Activated CD4-positive, alpha-beta T cell treated with anti-CD3 and anti-CD28 coated beads, Interleukin-2, amount 50 U/mL, for 16 hours (primary cell): ENCODE results near the gene SMIM36.
"Not testable (repeated sequence)": the region's sequence is repeated elsewhere in the genome, so short reads cannot be mapped to it uniquely, and the experiment has no call there.

ENCODE experiments used
- DNase-seq: peaks from one replicate; pipeline ENCODE4 v3.0.0-alpha.2; 2020

SMIM36 gene

DNA sequence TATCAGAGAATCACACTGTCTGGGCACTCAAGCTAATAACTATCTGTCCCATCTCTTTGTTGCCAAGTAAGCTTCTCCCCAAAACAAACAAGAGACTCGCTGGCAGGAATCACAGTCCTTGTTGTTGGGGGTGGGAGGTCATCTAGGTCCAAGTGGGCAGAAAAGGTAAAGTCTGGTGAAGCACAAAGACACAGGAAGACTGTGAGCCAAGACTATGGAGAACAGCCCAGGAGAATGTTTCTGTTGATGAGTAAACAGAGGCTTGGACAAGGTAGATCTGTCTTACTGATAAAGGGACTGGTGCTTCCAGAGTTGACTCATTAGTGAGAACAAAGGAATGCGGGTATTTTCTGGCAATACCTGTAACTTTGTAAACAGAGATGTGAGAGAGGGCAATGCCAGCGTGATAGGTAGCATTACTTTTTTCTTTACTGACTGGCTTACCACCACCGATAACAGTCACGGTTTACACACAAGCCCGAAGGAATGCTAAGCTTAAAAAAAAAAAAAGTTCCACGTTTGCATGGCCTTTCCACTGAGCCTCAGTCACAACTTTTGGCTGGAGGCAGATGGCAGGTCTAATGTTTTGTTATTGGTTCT lies 78.1 kb downstream of the SMIM36 start:
- peak; percentile 32 for DNase-seq

DNA sequence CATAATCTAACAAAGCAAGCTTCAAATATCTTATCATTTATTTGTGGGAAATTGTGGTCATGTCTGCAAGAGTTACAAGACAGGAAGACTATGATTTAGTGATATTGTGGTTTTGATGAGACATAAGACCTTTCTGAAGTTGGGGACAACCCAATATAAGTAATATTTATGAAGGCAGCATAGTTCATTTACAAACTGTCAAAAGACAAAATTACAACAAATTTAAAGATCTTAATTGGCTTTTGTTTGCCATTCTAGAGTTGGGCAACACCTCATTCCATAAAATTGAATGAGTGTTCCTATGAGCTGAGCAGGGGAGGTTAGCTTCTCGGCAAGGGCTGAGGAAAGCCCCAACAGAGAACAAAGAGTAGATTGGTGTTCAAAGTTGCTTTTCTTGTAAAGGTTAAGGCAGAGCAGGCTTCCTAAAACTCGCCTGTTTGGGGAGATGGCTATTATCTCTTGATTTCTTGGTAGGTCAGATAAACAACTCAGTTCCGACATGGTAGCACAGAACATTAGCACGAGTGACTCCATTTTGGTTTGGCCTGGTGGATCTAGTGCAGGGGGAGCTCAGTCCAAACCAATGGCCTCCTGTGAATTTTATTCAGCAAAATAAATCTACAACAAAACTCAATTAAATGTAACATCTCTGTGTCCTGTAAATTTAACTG lies 78.8 kb downstream of the SMIM36 start:
- no peak for DNase-seq

DNA sequence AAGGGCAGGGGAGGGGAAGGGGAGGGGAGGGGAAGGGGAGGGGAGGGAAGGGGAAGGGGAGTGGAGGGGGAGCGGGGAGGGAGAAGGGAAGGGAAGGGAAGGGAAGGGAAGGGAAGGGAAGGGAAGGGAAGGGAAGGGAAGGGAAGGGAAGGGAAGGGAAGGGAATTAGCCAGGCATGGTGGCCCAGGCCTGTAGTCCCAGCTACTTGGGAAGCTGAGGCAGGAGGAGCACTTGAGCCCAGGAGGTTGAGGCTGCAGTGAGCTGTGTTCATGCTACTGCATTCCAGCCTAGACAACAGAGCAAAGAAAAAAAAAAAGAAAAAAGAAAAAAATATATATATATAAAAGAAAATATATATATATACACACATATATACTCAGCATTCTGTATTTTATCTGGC lies 79.3 kb downstream of the SMIM36 start:
- not testable (repeated sequence) for DNase-seq

GRCh38 chr17:55430541-55431288 lies 80.5 kb downstream of the SMIM36 start:
- no peak for DNase-seq

GRCh38 chr17:55427587-55427882 lies 83.7 kb downstream of the SMIM36 start:
- DNase-seq: no peak

DNA sequence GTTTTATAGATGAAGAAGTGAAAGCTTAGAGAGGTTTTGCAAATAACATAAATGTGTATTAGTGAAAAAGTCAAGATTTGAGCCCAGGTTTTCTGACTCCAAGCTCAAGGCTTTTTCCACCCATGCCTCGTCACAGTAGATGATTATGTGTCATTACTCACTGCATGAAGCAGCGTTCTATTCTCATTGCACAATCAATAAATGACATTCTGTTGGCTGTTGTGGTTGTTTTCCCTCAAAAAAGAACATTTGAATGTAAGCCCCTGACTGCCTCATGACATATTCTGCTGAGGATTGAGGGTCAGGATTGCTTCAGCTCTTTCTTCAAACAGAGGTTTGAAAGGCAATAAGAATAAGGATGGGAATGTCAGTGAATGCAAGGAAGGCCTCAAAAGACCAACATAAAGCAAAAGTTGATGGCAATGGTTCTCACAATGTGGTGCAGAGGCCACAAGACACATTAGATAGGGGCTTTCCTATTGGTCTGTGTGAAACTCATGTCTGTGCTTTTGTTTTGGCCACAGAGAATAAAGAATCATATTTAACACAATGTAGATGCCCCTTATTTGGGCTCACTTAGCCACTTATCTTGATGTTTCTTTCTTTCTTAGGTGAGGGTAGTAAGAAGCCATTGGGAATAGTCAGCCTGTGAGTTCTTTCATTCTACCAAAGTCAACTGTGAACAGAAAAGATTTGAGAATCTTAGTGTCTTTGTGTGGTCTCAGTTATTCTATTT lies 84.2 kb downstream of the SMIM36 start:
- no peak for DNase-seq

DNA sequence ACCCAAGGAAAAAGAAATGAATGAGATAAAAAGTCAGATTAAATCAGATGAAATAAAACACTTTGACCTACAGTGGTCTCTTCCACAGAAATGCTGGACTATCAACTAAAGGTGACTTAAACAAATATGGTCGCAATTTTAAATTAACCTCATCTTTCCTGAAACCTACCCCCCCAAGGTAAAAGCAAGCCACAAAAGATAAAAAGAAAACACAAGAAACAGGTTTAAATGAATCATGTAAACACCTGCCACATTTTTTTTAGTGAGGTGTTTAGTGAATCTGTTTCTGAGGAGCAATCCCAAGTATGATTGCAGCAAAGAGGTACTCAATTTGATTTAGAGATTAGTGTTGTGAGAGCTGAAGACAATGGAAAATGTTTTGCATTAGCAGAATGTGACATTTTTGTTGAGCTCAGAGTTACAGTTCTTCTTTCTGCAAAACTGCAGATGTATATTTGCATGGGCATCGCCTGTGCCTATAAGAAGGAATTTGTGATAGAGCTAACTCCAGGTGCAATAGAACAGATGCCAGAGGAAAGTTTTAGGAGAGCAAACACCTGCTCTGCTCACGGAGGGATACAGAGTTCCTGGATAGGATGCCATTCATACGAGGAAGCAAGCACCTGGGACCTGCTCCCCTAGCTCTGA lies 86.2 kb downstream of the SMIM36 start:
- DNase-seq: no peak

GRCh38 chr17:55423535-55423934 lies 87.7 kb downstream of the SMIM36 start:
- no peak for DNase-seq

DNA sequence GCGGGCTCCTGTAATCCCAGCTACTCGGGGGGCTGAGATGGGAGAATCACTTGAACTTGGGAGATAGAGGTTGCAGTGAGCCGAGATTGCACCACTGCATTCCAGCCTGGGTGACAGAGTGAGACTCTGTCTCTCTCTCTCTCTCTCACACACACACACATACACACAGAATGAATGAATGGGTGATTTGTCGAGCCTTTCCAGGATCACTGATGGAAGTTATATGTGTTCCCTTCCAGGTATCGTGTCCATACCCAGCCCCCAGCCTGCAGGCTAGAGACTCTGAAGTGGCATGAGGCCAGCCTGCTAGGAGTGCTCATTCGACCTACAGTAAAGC lies 88.5 kb downstream of the SMIM36 start:
- not testable (repeated sequence) for DNase-seq

DNA sequence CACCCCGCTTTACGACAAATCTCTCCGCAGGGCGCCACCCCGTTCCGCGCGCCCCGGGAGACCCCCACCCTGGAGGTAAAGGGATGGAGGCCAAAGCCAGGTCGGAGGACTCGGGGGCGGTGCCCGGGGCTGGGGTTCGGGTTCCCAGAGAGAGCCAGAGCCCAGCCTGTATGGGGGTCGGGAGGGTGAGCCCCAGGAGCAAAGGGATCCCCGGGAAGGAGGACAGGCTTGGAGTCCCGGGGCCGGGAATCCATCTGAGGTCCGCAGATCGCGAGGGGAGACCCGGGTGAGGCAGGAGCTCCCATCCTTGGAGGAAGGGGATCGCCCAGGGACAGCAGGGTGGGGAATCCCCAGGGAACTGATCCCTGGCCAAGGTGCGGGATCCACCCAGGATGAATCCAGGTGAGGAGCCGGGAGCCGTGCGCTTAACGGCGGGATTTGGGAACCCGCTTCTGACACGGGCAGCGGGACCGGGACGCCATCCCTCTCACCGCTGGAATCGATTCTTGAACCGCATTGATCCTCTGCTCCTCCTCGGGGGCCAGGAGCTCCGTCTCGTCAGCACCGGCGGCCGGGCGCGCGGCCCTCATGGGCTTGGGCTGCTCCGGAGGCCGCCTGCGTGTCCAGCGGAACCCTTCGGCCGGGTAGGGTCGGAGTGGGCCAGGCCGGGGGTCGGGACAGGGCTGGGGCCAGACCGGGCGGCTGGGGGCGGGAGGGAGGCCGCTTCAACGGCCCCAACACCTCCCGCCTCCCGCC lies 89.9 kb downstream of the SMIM36 start, which contains the start of gene MMD:
TSS of gene MMD (minus strand) at position 657 of the 756 bp plus-strand sequence. CDS start at position 517, 140 bp downstream.
- DNase-seq: no peak

DNA sequence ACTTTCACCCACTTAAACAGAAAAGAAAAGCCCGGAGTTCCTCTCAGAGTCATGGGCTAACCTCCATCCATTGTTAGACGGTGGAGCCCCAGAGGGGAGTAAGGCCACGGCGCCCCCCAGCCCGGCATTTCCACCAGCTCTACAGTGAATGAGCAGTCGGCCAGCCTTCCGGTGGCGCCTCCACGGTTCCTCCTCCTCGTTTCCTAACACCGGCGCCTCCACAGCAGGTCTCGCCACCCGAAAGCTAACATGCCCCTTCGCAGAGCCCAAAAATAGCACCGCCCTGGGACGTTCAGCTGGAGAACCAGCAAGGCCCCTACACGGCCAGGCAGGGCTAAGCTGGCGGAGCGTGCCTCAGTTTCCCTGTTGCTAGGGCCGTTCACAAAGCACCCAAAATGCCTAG lies 90.5 kb downstream of the SMIM36 start:
- peak; percentile 45 for DNase-seq

- DNase-seq: peak; percentile 72
Measured at GRCh38 chr17:55420067-55420775, 91.0 kb downstream of the SMIM36 start.

DNA sequence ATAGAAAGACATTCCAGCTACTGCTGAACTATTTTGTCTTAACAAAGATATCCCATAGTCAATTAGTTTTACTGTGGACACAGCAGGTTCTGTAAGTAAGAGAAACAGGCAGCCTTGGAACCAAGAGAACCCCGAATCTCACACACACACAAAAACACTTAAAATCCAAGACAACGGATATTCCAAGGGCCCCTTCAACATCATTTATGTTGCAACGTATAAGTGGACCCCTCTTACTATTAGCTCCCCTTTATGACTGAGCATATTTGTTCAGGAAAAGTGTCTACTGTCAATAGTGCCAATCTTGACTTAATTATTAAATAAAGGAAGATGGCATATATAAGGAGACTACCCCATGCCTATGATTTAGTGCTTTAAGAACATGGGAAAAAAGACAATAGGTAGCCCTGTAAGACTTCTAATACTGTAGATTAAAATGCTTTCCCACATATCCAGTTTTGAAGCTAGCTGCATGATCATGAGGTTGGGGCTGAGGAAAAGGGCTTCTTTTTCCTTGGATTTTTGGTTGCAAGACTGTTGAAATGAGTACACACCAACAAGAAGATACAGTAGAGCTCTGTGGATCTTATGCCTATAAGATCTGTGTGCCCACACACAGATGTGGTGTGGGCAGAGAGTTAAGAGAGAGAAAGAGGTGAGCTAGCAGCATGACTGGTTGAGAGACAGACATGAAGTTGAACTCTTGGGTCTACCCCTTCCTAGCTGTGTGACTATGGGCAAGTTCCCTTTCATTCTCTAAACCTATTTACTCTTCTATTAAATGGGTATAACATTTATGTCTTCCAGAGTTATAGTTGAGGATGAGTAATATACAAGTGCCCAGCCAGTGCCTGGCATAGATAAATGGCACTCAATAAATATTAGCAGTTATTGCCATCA lies 92.6 kb downstream of the SMIM36 start:
- DNase-seq: no peak

DNA sequence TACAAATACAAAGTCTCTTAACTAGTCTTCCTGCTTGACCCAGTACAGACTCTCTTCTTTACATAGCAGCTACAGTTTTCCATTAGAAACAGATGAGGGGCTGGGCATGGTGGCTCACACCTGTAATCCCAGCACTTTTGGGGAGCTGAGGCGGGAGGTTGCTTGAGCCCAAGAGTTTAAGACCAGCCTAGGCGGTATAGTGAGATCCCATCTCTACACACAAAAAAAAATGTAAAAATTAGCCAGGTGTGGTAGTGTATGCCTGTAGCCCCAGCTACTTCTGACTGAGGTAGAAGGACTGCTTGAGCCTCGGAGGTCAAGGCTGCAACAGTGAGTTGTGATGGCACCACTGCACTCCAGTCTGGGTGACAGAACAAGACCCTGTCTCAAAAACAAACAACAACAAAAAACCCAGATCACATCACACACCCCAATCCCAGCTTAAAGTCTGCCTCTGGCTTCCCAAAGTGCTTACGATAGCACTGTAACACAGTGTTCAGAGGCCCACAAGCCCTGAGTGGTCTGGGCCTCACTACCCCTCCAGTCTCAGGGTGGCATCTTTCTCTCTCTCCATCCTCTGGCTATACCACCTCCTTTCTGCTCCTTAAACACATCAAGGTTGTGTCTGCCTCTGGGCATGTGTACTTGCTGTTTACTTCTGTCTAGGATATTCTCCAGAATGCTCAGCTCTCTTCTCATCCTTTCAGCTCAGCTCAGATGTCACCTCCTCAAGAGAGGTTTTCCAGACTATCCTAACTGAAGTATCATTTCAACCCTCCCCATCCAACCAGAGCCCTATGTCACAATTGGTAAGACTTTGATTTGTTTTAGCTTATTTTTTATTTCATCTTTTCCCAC lies 93.6 kb downstream of the SMIM36 start:
- DNase-seq: no peak

- peak; percentile 24 for DNase-seq
Measured at GRCh38 chr17:55416470-55417052, 94.7 kb downstream of the SMIM36 start.

DNA sequence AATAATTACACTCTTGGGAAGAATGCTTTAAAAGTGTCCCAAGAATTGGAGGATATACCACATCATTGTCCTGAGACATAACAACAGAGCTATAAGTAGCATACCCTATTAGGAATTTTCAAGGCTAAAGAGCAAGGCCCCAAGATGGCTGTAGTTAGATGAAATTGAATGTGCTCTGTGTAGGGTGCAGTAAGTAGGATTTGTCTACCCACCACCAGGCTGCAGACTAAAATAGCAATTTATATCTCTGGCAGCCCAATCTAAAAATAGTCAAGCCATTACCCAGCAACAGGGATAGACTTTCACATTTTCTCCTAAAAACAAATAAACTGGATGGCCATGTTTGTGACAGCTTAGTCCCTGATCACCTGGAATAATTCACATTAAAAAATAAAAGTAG lies 95.3 kb downstream of the SMIM36 start:
- no peak for DNase-seq

DNA sequence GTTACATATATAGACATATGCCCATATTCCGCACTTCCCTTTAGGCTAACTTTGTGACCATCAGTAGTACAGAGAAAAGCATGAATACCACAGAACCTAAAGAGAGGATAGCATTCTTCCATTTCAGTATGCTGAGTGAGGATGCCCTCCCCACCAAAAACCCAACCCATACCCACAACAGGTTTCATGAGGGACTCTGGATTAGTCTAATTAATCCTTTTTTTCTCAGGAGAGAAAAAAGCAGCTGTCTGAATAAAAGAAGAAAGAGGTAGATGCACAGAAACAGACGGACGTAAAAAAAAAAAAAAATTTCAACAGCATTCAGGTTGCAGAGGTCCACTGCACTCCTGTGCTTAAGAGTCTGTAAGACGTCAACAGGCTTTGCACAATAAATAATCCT lies 96.3 kb downstream of the SMIM36 start:
- no peak for DNase-seq

- no peak for DNase-seq
Measured at GRCh38 chr17:55413825-55414489, 97.3 kb downstream of the SMIM36 start.

GRCh38 chr17:55411463-55411855 lies 99.8 kb downstream of the SMIM36 start:
- DNase-seq: no peak
